GM18858 (cell line): ENCODE results near the gene CSPG4.
"Not testable (repeated sequence)": the region's sequence is repeated elsewhere in the genome, so short reads cannot be mapped to it uniquely, and the experiment has no call there.

Experiments used
- ATAC-seq: cut with Tn5 transposase; IDR thresholded peaks from one replicate; pipeline ENCODE4 v1.9.1; 2021; ENCODE audit not compliant: unreplicated experiment

The CSPG4 gene

DNA sequence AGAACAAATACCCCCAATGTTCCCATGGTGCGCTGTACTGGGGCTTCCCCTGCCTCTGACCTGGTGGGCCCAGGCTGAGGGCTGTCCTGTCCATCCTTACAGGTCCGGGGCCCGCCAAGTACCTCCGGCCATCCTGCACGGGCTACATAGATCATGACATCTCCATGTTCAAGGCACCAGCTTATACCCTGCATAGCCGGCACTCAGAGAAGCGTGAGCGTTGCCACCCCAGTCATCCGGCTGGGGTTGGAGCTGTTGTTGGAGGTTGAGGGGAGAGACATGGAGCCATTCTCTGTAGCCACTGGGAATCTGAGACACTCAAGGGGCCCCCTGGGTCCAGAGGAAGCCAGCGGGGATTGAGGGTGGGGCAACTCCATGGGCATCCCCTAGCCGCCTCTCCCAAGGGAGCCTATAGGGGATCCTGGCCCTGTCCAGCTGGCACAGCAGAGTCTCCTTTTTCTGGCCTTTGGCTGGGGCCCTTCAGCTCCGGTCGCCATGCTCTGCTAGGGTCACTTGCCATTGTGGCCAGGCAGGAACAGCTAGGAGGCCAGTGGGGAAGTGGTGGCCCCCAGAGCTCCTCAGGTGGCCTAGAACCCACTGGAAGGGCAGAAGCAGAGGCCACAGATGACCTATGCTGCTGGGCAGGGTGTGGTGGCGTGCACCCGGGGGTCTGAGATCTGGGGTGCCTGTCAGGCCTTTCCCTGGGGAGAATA lies 12.5 kb upstream of the CSPG4 start:
- ATAC-seq, result no peak

DNA sequence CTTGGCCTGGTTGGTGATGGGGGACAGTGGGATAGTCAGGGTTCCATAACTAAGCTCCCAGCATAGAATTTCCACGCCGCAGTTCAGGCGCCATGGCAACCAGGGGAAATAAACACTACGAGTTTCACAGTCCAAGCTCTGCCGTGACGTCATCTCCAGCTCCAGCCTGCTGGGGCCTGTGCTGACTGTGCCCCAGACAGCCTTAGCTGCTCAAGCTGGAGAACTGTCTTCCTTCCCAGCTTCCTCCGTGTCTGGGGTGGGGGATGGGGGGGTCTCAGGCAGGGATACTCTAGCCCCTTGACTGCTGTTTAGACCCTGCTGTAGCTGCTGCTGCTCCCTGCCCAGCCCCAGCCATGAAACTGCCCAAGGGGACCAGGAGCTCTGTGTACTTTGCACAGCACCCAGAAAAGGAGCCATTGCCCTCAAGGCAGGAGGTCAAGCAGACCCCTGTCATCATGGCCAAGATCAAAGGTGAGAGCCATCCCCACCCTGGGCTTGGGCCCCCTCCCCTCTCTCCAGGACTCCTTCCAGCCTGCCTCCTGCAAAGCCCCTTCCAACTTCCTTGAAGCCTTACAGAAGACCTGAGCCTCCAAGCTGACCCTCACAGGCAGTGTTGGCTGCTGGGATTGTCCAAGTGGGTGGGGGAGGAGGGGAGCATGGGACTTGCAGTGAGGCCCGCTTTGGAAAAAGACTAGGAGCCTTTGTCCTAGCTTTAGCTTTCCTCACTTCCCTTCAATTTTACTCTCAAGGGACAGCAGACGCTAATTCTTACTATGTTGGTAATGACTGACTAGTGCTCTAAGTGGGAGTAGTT lies 11.4 kb upstream of the CSPG4 start:
- ATAC-seq, result no peak

DNA sequence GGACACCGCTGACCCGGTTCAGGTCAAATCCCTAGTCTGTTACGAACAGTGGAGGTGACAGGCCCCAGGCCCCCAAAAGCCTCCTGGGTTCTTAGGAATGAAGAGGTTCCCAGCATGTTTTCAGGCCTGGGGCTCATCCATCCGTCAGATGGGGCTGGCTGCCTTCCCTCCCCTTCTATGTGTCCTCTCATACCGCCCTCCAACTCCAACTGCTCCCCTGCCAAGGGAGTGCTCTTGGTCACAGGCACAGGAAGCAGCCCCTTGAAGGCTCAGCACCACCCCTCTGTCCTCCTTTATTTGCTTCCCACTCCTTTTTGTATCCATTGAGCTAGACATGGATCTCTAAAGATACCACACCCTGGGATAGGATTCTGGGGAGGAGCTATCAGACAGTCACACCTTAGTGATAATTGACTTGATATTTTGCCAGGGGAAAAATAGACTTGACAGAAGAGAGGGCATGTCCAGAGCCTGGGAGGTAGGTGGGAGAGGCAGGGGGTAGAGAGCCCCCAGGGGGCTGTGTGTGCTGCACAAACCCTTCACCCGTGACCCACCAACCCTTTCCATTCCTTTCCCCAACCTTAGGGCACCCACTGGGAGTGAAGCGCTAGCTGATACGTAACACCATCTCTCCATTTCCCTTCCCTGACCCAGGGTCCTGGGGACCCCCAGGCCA lies 10.7 kb upstream of the CSPG4 start:
- ATAC-seq, result no peak

DNA sequence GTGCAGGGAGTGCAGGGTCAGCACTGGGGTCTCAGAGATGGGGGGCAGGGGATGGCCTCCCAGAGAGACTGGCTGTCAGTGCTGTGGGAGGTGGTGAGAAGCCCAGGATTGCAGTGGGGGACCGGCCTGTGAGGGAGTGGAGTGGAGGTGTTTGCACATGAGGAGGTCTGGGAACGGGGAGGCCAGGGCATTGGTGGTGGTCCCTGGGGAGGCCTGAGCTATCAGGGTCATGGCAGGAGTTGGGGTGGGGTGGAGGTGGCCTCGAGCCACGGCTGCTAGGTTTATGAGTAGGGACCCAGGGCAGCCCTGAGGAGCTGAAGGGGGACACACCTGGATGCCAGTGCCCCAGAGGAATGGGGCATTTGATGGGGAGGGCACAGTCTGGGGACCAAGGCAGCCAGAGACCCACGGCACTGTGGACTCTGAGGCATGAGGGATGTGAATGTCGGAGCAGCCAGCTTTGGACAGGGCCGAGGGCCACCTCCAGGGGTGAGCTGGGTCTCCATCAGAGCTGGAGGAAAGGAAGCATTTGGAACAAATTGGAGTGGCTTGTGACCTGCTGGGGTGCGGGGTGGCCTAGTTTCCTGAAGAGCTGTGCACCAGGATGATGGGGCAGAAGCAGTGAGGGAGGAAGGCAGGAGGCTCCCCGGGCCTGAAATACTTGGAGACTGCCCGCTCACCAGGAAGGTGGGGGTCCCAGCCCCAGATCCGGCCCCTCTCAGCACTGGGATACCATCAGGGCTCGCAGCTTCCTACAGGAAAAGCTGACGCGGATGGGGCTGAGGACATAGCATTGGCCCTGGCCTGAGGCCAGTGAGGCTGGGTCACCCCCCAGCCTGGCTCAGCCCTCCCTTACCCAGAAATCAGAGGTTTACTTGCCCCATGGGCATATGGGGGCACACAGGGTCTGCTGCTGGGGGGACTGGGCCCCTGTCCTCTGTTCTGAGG lies 9.5 kb upstream of the CSPG4 start:
- no peak for ATAC-seq

DNA sequence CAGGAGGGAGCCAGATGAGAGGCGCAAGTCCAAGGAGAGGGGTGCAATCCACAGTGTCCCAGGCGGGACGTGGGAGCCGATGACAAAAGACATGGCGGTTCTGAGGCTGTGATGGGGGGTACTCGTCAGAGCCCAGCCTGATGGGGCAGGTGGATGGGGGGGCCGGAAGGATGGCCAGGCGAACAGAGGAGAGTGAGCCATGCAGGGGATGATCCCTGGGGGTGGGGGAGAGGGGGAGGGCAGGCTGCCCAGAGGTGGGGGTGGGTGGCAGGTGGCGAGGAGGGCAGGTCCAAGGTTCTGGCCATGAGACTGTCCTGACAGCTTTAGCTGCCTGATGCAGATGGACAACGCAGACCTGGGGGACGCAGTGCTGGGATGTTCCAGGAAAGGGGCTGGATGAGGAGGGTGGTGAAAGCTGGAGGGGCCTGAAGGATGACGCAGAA lies 8.9 kb upstream of the CSPG4 start:
- no peak for ATAC-seq

DNA sequence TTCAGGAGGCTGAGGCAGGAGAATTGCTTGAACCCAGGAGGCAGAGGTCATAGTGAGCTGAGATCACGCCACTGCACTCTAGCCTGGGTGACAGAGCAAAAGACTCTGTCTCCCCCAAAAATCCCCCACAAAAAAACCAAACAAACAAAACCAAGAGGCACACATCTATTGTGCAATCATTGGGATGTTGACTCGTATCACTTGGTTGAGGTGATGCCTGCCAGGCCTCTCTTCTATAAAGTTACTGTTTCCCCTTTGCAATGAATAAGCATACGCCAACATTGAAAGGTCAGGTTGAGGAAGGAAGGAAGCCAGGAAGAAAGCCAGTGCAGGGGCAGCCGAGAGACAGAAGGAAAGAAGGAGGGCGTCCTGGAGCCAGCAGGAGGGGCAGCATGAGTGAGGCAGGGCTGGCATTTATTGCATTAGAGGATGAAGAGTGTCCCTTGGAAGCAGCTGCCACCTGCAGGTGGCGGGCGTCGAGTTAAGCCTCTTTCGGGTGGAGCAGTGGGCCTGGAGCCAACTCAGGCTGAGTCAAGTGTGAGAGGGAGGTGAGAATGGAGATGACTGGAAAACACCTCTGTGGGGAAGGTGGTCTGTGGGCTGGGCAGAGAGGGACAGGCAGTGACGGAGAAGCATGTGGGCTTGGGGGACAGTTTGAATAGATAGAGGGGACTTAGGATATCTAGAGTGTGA lies 8.3 kb upstream of the CSPG4 start:
- ATAC-seq, result no peak

DNA sequence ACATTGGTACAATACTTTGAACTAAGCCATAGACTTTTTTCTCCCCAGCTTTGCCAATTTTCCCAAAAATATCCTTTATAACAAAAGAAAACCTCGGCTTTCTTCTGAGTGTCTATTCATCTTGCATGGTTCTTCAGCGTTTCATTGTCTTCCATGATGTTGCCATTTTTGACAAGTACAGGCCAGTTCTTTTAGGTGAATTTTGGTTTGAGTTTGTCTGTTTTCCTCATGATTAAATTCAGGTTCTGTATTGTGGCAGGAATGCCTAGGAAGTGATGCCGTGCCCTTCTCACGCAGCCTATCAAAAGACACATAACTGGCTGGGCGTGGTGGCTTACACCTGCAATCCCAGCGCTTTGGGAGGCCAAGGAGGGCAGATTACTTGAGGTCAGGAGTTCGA lies 7.6 kb upstream of the CSPG4 start:
- ATAC-seq, result no peak

DNA sequence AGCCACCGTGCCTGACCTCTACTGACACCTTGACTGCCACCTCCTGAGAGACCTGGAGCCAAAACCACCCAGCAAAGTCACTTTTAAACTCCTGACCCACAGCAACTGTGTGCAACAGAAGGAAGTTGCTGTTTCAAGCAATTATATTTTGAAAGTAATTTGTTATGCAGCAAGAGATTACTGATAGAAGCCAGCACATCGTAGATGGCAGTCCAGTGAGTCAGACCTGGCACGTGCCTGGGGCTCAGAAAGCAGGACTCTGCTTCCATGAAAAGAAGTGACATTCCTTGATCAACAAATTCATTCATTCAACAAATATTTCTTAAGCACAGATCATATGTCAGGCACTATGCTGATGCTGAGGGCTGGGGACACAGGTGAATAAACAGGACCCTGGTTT lies 5.7 kb upstream of the CSPG4 start:
- ATAC-seq, result no peak

DNA sequence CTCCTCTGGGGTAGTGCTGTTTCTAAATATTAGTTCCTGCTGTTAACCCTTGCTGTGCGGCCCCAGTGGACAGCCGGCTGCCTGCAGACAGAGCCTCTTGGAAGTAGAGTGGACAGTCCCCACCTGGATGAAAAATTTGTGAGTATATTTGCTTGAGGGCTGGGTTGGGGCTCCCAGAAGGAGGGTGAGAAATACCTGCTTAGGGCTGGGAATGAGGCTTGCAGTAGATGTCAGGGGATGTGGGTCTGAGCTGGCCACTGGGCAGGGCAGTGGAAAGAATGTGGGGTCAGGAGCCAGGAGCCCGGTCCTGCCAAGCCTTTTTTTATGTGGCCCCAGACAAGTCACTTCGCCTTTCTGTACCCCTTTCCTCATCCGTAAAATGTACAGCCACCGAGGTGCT lies 4.4 kb upstream of the CSPG4 start:
- not testable (repeated sequence) for ATAC-seq

DNA sequence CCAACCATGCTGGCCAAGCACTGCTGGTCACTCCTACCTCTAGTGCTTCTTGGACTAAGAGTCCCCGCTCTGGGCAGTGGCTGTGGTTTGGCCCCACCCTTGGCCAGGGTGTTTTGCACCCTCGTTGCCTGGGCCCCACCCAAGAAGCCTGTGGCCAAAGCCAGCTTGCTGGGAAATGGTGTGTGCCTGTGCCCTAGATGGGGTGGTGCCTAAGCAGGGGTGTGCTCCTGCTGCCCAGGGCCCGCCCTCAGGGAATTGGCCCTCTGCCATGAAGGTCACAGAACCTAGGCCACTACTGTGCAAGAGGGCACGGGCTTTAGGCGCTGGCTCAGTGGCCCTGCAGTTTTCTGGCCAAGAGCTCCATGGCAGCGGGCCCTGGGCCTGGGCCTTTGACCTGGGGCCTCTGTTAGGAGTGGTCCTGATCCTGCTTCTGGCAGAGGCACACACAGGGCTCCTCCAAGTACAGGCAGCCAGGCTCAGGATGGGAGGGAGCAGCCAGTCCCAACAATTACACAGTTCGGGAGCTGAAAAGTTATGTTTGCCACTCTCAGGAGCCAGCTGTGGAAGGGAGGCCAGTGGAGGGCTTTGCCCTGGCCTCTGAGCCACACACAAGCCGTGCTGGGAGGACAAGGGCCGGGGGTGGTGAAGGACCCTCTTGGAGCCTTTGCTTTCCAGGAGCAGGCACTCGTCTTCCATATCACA lies 3.8 kb upstream of the CSPG4 start:
- ATAC-seq, result not testable (repeated sequence)

DNA sequence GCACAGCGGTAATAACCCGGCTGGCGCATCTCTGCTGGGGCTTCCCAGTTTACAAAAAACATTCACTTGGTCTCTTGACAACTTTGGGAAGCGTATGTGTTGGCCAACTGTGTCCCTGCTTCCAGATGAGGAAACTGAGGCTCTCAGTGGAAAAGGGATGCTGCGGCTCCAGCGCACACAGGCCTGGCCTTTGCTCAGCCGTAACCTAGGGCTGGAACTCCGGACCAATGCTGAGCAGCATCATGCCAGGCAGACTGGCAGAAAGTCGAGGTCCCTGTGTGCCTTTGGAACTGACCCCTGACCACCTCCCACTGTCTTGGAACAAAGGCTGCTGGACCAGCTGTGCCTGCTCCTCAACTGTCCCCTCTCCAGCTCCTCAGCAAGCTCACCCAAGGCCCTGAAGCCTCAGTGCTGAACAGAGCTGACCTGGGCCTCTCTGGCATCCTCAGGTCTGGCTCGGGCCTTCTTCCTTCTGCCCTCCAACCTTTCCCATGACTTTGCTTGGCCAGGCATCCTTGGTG lies 2.7 kb upstream of the CSPG4 start:
- ATAC-seq, result not testable (repeated sequence)

DNA sequence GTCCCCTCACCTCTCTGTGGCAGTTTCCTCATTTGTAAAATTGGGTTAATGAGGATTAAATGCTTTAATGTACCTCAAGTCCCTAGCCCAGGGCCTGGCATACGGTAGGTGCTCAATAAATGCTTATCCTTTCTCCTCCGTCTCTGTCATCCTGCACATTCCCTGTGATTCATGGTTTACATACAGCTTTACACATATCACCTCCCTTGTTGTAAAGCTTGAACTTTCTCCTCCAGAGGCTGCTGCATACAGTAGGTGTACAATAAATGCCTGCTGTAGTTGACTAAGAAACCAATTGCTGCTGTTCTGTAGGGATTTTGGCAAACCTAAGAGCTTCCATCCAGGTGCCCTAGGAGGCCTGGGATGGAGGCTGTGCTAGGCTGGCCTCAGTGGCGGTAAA lies 1.5 kb upstream of the CSPG4 start:
- ATAC-seq, result no peak

DNA sequence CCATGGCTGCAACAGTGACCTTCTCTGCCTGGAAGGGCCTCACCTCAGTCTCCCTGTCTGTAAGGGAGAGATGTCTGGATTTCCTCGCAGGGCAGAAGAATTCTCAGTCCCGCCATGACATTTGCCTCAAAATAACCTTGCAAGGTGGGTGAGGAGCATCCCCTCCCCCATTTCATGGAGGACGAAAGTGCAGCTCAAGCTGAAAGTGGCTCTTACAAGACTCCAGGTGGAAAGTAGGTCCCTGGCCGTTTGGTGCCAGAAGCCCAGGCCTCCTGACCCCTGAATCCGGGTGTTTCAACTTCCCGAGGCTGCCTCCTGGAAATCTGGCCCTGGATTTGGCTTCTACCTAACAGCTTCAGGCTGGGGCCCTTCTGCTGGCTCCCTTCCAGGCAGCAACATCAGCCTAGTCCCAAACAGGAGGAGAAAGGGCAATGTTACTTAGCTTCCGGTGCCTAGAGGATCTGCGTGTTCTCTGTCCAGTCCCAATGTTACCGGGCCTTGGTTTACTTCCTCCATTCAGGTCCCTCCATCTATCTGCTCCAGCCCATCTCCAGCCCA lies 769 bp upstream of the CSPG4 start:
- ATAC-seq, result no peak

DNA sequence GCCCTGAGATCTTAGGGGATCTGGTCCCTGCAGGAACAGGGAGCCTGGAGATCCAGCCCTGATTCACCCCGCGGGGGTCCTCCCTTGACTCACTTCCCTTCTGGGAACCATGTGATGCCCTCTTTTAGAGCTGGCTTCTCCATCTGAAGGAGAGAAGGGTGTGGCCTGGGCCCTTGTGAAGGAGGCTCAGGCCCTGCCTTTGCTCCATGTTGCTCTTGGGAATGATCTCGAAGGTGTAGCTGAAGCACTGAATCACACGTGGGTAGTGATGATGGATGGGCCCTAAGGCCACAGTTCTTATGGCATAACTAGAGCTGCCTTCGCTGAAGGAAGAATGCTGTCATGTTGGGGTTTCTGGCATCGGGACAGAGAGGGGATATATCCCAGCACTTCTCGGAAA lies 1.2 kb downstream of the CSPG4 start:
- not testable (repeated sequence) for ATAC-seq

DNA sequence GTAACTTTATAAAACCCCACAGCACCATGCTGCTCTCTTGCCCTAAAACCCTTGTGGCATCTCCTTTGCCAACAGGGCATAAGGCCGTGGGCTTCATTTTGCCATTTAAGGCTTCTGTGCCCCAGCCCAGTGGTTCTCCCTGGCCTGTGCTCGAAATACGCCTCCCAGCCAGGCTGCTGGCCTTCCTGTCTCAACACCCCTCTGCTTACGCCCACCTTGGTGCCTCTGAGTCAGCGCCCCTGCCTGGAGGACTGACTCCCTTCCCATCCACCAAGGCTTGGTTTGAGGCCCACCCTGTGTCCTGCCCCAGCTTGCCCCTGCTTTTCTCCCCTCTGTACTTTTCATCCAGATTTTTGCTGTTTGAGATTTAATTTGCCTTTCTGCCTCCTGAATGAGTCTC lies 1.8 kb downstream of the CSPG4 start:
- ATAC-seq, result not testable (repeated sequence)

DNA sequence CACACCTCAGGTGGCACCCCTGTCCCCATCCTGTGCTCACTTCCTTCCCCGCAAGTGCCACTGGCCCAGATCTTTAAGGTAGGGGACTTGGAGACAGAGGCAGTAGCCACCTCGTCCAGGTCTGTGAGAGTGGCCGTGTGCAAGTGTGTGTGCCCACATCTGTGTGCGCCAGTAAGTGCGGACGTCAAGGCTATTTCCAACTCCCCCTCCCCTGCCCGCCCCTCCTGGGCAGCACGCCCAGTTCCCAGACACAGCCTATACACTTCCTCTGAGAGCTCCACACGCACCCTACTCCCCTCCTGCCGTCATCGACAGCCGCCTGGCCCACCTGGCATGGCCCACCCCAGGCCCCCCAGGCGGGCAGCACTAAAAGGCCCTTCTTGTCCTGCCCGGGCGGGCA lies 3.2 kb downstream of the CSPG4 start:
- not testable (repeated sequence) for ATAC-seq

DNA sequence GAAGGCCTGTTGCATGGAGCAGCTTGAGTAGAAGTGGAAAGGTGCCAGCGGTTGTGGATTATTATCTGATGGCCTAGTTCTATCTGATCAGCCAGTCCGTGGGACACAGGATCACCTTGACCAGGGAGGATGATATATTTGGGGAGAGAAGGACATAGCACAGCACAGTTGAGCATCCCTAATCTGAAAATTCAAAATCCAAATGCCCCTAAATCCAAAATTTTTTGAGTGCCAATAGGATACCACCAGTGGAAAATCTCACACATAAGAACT lies 6.0 kb downstream of the CSPG4 start:
- no peak for ATAC-seq

DNA sequence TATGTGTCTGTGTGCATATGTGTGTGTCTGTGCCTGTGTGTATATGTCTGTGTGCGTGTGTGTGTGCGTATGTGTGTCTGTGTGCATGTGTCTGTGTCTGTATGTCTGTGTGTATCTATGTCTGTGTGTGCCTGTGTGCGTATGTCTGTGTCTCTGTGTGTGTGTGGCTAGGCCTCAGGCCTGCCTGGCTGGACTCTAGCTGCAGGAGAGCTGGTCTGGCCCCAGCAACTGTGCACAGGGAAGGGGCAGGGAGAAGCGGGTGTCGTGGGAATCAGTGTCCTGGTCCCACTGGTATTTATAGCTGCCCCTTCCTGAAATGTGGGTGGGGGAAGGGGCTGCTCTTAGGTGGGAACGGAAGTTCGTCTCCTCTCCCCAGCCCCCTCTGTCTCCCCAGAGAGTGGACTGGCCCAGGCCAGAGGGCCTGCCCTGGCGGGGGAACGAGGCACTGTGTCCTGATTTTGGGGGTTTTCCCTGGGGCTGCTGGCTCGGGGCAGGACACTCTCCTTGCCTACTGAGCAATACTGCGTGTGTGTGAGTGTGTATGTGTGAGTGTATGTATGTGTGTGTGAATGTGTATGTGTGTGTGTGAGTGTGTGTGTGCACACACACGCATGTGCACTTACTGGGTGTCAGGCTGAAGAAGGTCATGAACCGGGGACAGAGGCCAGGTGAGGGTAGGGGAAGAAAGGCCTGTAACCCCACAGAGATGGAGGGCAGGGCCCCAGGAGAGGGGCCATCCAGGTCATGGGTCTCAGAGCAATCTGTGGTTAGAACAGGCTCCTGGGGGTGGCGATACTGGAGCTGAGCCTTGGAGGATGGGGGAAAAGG lies 6.6 kb downstream of the CSPG4 start:
- ATAC-seq, result no peak
